Measurements from ENCODE around the gene CADM4.

DNA sequence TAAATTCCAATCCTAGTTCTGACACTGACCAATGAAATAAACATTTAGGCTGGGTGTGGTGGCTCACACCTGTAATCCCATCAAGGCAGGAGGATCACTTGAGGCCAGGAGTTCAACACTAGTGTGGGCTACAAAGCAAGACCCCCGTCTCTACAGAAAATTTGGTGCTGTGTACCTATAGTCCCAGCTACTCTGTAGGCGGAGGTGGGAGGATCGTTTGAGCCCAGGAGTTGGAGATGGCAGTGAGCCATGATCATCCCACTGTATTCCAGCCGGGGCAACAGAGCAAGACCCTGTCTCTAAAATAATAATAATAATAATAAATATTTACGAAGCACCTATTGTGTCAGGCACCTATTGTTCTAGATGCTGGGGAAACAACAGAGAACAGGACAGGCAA is 50.4 kb downstream of the CADM4 start:
- TF ChIP-seq, protein P1, sequence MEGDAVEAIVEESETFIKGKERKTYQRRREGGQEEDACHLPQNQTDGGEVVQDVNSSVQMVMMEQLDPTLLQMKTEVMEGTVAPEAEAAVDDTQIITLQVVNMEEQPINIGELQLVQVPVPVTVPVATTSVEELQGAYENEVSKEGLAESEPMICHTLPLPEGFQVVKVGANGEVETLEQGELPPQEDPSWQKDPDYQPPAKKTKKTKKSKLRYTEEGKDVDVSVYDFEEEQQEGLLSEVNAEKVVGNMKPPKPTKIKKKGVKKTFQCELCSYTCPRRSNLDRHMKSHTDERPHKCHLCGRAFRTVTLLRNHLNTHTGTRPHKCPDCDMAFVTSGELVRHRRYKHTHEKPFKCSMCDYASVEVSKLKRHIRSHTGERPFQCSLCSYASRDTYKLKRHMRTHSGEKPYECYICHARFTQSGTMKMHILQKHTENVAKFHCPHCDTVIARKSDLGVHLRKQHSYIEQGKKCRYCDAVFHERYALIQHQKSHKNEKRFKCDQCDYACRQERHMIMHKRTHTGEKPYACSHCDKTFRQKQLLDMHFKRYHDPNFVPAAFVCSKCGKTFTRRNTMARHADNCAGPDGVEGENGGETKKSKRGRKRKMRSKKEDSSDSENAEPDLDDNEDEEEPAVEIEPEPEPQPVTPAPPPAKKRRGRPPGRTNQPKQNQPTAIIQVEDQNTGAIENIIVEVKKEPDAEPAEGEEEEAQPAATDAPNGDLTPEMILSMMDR (conservative IDR thresholded peaks at IDR 0.05) = no peak
- TF ChIP-seq ZFX (IDR thresholded peaks at IDR 0.05) = no peak
